Stimulated activated CD8-positive, alpha-beta memory T cell treated with anti-CD3 and anti-CD28 coated beads, Interleukin-7, amount 100 ng/mL, for 4 hours (primary cell): ENCODE measurements around the gene HOXD9.

Experiments used
- DNase-seq, 2 donors: peaks; one replicate each; pipeline ENCODE4 v3.0.0-alpha.2; 2020; ENCODE audit warnings: low read depth in 2 of 2

Gene HOXD9

DNA sequence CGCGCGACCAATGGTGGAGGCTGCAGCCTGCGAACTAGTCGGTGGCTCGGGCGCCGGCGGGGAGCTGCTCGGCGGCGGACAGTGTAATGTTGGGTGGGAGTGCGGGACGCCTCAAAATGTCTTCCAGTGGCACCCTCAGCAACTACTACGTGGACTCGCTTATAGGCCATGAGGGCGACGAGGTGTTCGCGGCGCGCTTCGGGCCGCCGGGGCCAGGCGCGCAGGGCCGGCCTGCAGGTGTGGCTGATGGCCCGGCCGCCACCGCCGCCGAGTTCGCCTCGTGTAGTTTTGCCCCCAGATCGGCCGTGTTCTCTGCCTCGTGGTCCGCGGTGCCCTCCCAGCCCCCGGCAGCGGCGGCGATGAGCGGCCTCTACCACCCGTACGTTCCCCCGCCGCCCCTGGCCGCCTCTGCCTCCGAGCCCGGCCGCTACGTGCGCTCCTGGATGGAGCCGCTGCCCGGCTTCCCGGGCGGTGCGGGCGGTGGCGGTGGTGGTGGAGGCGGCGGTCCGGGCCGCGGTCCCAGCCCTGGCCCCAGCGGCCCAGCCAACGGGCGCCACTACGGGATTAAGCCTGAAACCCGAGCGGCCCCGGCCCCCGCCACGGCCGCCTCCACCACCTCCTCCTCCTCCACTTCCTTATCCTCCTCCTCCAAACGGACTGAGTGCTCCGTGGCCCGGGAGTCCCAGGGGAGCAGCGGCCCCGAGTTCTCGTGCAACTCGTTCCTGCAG is at the start of gene HOXD9:
HOXD9 (plus strand) TSS at position 37 of the 728 bp plus-strand sequence; CDS start at position 87, 50 bp downstream.
- no peak for DNase-seq

DNA sequence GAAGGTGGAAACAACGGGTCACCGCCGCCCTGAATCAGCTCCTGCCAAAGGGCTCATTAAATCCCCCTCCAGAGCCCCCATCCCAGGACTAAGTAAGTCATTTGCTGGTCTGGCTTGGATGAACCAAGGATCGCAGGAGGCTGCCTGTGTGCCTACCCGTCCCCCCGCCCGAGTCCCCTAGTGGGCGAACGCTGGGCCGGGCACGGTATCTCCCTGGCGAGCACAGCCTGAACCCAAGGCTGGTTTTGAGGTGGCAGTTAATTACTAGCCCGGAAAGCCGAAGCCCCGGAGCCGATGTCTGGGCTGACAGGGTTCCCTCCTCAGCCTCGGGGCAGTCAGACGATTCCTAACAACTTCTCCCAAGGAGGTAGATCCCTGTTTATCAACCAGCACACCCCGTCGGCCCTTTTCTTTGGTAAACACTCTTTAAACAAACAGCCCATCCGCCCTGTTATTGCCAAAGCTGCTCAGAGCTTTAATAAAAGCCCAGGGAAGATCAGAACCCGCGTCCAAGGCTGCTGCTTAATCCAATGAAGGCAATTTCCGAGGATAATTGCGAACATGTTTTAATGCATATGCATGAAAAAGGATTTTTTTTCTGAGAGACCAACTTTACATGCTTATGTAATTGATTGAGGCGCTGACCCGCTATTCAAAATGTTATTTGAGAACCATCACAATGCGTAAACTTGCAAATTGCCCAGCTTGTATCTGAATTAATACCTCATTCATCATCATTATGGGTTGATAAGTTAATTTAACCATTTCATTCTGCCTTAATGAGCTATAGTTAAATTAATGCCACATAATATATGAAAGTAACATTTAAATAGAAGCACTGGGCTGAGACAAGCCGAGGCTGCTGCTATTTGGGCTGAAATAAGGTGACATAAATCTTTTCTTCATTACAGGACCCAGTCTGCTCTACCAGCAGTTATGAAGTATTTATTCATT is 49.3 kb upstream of the HOXD9 start:
- DNase-seq, result no peak

DNA sequence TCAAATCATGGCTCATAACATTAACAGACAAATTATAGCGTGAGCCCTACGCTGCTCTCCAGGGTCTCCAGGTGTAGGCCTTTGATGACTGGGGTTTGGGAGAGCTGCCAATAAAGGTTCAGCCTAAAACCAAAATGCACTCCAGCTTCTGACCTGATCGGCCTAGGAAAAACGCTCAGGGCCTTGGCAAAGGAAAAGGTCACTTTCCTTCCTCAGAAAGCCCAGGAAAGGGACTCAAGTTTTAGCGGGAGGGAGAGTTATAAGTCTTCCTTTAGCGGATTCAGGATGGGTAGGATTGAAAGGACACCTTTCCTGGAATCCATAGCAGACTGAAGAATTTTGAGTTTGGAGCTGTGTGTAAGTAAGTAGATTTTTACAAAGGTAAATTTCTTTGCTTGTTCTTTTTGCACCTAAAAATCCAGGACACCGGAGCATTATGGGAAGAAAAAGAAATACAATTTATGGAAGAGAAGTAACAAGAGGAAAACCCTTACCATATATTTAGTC is 47.5 kb upstream of the HOXD9 start:
- DNase-seq, result no peak

DNA sequence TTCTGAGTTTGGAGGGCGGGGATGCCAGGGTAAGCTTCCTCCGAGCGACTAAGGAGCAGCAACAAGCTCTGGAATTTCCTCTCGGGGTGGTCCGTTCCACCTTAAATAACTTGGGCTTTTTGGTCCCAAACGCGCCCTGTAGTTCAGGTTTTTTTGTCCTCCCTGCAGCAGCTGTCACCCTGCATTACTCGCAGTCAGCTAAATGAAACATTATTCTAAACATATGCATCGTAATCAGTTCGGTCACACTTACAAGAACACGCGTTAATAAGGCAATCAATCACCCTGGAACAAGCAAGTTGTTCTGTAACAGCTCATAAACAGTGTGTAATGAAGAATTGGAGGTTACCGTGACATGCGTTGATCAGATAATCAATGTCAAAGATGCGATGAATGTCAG is 47.0 kb upstream of the HOXD9 start:
- DNase-seq, result no peak

DNA sequence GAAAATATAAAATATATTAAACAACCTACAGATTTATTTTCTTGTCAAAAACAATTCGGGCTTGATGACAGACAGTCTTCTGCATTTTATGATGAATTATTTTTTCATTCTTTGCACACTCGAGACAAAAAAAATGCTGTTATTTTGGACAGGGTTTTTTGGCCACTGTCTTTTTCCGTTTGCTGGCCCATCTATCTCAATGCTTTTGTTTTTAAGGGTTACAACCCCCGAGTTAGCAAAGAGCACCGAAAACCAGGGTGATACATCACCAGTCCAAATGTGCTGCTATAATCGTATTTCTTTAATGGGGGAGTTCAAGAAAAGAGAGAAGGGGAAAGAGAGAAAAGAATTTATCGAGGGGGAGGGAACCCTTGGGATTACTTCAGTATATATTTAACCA is 46.5 kb upstream of the HOXD9 start:
- DNase-seq, result no peak

DNA sequence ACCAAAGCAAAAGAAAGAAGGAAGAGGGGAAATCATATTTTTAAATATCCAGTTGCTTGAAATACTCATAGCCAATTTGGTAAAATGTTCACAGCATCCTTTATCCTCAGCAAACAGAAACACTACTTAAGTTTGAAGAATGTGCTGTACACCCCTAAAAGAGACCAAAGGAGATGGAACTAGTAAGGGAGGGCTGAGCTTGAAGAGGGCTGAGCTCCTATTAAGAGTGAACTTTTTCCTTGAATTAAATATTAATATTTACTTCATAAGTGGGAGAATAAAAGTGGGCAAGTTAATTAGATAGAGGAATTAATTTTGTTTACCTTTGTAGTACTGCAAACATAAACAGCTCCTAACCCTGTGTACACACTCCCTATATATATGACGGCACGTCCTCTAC is 45.7 kb upstream of the HOXD9 start:
- no peak for DNase-seq

DNA sequence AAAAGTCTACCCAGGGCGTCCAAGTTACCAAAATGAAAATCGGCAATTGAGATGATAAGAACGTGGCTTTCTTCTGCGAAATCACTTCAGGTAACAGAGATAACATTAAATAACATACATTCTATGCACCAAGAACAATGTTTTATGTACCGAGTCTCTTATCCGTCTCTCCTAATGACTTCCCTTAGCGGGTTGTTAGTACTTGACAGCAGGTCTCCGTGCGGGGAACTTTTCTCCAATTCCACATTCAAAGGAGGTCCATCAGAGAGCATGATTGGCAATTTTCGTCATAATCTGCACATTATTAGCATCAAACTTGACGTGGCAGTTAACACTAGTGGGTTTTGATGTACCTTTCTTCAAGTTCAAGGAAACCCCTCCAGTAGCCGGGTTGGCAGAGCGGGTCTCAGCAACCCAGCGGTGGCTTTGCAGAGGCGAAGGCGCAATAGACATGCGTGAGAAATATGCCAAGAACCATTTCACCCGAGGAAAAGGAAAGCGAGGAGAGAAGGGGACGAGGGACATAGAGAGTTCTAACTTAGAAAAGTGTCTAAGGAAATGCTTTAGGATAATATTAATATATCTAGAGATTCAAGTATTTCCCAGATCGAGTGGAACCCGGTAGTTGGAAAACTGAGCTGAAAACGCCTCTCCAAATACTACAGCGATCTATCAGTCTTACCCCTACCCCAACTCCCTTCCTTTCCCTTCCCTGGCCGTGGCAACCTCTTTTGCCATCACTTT is 43.8 kb upstream of the HOXD9 start:
- no peak for DNase-seq

DNA sequence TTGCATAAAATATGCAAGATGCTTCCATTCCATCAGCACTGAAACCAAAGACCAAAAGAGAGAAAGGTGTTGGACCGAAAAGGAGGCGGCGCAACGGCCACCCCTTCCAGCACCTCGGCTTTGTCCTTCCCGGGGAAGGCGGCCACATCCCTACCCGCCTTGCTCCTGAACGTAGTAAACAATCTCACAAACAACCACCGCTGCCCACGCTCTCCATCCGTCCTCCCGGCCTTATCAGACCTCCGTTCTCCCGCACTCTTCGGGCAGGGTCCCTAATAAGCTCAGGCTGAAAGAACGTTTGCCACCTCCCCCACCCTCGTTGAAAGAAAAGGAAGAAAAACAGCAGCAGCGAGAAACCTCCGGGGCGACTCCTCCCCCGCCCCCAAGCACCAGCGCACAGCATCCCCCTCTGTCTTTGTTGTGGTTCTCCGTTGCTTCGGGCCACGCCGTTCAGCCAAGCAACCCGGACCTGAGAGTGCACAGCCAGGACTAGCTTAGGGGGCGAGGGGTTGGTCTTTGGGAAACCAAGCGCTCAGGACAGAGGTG is 43.2 kb upstream of the HOXD9 start:
- no peak for DNase-seq

DNA sequence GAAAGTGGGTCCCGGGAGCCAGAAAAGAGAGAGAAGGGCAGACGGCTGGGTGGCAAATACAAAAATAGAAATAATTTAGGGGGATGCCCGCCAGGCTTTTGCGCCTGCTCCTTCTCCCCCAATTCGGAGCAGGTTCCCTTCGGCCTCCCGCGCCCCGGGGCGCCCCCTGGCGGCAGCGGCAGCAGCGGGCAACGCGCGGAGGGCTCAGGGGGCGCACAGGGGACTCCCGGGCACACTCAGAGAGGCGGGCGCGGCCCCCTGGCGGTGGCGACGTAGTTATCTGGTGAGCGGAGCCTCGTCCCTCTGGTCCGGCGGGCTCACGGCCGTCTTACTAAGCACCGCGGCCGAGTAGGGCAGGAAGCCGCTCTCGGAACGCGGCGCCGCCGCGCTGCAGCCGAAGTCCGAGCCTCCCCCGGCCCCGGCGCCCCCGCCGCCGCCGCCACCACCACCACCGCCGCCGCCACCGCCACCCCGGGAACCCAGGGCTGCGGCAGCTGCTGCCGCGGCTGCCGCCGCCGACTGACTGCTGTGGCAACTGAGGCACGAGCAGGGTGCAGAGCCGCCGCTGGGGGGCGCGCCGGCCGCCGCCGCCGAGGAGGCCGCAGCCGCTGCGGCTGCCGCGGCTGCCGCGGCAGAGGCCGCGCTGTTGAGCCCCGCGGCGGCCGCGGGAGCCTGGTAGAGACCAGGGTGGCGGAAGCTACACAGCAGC is 42.5 kb upstream of the HOXD9 start:
- no peak for DNase-seq

DNA sequence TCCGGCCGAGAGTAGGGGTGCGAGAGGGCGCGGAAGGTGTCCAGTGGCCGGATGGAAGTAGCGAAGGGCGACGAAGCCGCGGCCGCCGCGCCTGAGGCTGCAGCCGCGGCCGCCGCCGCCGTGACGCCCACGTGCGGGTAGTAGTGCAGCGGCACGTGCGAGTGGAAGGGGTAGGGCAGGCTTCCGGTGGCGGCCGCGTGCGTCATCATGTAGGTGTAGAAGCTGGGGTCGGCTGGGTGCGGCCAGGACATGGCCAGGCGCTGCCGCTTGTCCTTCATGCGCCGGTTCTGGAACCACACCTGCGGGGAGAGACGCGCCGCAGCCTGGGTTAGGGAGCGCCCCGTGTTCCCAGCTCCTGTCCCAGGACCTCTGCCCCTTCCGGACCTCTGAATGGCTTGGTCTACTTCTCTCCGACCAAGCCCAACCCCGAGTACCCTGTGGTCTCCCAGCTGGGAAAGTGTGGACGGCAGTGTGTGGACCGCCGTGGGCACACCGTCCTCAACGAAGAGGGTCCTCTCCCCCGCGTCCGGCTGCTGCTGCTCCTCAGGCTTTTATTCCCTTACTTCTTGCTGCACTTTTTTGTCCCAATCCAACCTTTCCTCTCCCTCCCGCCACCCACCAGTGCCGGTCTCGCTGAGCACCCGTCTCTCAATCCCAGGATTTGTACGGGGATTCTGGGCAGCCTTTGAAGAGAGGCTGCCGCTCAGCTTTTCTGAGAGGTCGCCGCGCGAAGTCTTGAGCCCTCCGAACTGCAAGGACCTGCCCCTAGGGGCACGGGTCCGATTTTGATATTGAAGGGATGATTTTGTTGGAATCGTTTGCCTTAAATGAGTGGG is 41.8 kb upstream of the HOXD9 start:
- no peak for DNase-seq

DNA sequence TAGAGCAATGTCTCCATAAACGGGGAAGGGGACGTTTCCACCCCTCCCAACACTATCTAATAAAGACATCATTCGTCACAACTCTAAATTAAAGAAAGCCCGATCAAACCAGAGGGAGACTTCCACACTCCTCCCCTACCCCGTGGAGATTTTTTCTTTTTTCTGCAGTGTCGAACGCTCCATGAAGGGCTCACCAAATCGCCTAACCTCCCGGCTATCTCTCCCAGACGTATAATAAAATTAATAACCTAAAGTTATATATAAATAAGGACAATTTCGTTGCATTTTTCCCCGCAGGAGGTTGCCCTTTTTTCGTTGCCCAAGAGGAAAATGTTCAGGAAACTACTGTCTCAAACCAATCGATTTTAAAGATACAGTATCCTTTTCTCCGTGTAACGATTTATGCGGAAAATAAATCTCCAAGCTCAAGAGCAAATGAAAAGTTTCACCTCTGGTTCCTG is 41.1 kb upstream of the HOXD9 start:
- DNase-seq, result no peak

DNA sequence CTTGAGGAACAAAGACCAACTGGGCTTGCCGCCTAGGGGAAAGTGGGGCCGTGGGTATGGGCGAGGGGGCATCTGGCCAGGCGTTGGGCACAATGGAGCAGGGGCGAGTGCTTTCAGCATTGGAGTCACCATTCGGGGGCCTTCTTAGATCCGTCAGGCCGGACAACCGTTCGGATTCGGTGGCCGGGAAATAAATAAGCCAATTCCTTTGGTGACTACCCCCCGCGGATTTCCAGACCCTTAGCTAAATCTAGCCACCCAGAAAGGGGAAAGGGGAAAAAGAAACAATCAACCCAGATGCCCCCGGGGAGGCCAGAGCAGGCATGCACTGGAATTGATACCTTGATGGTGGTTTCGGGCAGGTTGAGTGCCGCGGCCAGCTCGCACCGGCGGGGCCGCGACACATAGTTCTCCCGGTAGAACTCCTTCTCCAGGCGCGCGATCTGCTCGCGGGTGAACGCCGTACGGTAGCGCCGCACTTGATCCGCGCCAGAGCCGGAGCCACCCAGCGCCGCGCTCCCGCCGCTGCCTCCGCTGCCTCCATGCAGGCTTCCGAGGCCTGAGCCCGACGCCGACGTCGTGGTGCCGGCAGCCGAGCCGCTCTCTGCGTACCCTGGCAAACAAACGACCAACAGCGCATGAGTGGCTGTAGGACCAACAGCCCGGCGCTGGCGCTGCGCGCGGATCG is 40.5 kb upstream of the HOXD9 start:
- no peak for DNase-seq

DNA sequence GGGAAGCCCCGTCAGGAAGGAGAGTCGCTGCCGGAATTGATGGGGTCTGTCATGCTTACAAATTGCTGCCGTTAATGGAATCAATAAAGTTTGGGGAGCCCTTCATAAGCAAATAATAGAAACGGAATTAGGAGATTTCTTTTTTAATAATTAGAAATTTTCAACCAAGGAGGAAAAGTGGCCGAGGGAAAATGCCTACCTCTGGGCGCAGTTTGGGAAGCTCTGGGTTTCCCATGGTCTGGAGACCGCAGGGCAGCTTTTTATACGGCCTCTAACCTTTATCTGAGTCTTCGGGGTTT is 40.0 kb upstream of the HOXD9 start:
- no peak for DNase-seq

DNA sequence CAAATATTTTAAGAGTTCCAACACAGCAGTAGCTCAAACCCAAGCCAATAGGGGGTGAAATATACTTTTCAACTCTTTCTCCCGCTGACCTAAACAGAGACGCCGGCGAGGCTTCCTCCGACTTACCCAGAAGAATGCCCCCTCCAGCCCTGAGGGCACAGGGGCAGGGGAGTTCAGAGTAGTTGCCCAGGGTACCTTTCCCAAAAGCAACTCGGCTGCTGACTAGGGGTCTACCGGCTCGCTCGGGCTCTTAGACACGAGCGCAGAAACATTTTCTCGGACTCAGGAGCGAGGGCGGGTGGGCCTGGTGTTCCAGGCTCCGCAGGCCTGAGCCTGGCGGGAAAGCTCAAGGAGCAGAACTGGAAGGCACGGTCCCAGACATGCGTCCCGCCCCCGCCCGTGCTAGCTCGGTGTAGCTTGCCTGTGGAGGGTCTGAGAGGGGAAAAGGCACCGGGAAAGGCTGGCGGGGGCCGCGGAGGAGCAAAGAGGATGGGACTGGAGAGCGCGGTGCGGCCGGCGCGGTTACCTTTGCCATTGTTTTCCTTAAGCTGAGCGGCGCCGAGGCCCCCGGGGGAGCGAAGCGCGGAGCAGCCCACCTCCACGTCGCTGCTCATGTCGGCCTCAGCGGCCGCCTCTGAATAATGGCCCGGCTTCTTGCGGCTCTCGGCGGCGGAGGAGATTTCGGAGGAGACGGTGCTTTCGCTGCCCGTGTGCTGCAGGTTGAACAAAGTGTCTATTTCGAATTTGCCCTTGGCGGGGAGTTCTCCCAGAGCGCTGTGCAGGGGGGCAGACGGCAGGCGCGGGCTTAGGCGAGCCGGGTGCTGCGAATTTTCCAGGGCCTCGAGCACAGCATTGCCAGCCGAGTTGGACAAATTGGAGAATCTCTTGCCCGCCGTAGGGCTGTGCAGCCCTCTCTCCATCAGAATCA is 39.4 kb upstream of the HOXD9 start:
- no peak for DNase-seq

DNA sequence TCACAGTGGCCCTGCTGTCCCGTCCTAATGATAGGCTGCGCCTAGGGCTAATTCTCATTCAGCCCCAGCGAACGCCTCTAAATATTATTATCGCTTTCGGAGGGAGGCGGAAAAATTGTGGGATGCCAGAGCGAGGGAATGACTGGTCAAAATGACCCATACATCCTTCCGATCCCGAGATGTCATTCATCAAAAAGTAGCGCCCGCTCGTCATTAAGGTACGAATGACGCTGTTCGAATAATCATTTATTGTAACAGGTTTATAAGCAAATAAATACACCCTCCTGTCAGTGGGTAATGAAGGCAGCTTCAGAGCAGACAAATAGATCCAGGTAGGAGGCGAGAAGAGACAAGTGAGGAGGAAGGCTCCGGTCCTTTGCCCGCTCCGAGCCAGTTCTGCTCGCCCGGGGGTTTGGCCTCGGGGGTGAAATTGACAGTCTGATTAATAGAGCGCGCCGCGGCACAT is 38.7 kb upstream of the HOXD9 start, which contains the start of gene EVX2:
EVX2 (minus strand) TSS at position 167 of the 466 bp plus-strand sequence. CDS start 186 bp downstream, outside the sequence.
- no peak for DNase-seq

DNA sequence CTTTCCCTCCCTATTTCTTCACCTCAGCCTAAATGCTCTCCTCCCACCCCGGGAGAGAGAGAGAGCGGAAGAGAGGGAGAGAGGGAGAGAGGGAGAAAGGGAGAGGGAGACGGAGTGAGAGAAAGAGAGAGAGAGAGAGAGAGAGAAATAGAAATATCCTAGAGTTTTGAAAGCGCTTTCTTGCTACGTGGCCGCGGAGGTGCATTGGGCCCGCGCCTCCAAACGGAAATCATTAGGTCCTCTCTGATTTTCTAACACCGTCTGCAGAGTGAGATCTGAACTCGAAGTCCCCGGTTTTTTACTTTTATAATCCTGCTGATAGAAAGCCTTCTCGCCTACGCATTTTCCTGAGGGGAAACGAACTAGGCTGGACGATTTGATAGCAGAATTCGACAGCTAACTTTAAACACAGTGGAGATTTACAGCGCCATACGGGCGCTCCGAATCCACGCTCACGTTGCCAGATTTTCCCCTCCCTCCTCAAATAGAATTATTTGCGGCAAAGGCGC is 37.9 kb upstream of the HOXD9 start:
- DNase-seq, result no peak

DNA sequence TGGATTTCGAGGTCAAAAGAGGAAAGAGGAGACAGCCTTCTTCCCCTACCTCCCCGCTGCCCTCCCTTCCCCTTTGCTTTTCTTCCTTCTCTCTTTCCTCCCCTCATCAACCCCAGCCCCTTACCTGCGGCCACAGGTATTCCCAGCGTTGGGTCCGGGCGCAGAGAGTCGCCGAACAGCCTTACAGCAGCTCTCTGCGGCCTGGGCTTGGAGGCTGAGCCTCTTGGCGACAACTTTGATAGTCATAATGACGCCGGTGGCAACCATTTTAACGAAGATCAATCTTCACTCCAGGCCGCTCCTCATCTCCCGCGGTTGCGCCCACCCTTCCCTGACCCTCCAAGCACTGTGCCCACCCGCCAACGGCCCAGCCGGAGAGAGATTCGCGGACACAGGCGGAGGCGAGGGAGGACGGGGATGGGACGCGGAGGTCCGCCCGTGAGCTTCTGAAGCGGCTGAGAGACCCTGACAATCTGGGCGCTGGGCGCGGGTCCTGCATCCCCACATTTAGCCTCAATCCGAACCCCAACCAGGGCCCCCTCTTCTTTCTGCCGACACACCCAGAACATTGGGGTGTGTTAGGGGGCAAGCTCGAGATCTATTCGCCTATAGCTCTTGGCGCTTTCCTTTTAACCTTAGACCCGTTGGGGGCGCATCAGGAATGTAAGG is 37.3 kb upstream of the HOXD9 start:
- DNase-seq, result no peak
